ENCODE measurements around the gene PTMS.

- TF ChIP-seq CTCF (IDR thresholded peaks at IDR 0.05) (no peak), POLR2A (IDR thresholded peaks at IDR 0.05) (peak in 1 of 2 donors; percentile 34)
These were observed 4.9 kb downstream of the PTMS start for GRCh38 chr12:6771091-6771495.
